Activated CD4-positive, alpha-beta T cell treated with anti-CD3 and anti-CD28 coated beads, Interleukin-2, Interleukin-4, amounts not matched to agents 100 ng/mL and 50 ng/mL, durations not matched to agents 16 hours and 8 hours (primary cell): Measurements from ENCODE around the gene CAMK2D.
A peak's percentile ranks its signal among the peaks of the same experiment; 100 is the strongest.
"Not testable (repeated sequence)": the region's sequence is repeated elsewhere in the genome, so short reads cannot be mapped to it uniquely, and the experiment has no call there.

ENCODE experiments used
- DNase-seq: peaks from one replicate; pipeline ENCODE4 v3.0.0-alpha.2; 2020; ENCODE audit warnings: low spot score

CAMK2D gene

GRCh38 chr4:113730467-113731216 is 30.9 kb downstream of the CAMK2D start:
- peak; percentile 36 for DNase-seq

- no peak for DNase-seq
Observed at GRCh38 chr4:113727802-113728201, 33.7 kb downstream of the CAMK2D start.

GRCh38 chr4:113725963-113726362 is 35.6 kb downstream of the CAMK2D start:
- no peak for DNase-seq

GRCh38 chr4:113718252-113718651 is 43.3 kb downstream of the CAMK2D start:
- DNase-seq = no peak

- no peak for DNase-seq
Observed at GRCh38 chr4:113711883-113712662, 49.5 kb downstream of the CAMK2D start.

GRCh38 chr4:113708250-113708649 is 53.3 kb downstream of the CAMK2D start:
- DNase-seq = no peak

- no peak for DNase-seq
Observed at GRCh38 chr4:113707048-113707447, 54.5 kb downstream of the CAMK2D start.

- not testable (repeated sequence) for DNase-seq
Observed at GRCh38 chr4:113705097-113705496, 56.4 kb downstream of the CAMK2D start.

- peak; percentile 12 for DNase-seq
Observed at GRCh38 chr4:113702596-113702995, 58.9 kb downstream of the CAMK2D start.

GRCh38 chr4:113701169-113701568 is 60.4 kb downstream of the CAMK2D start:
- no peak for DNase-seq

GRCh38 chr4:113700602-113701150 is 60.9 kb downstream of the CAMK2D start:
- no peak for DNase-seq

- no peak for DNase-seq
Observed at GRCh38 chr4:113699772-113700171, 61.8 kb downstream of the CAMK2D start.

- no peak for DNase-seq
Observed at GRCh38 chr4:113697429-113697828, 64.1 kb downstream of the CAMK2D start.

GRCh38 chr4:113695328-113696169 is 66.0 kb downstream of the CAMK2D start:
- DNase-seq = no peak

GRCh38 chr4:113694008-113694407 is 67.5 kb downstream of the CAMK2D start:
- DNase-seq = no peak

- DNase-seq = no peak
Observed at GRCh38 chr4:113692809-113693411, 68.6 kb downstream of the CAMK2D start.

- no peak for DNase-seq
Observed at GRCh38 chr4:113691676-113692075, 69.9 kb downstream of the CAMK2D start.

GRCh38 chr4:113689394-113689793 is 72.1 kb downstream of the CAMK2D start:
- DNase-seq = no peak

GRCh38 chr4:113687067-113687718 is 74.3 kb downstream of the CAMK2D start:
- peak; percentile 36 for DNase-seq

- DNase-seq = not testable (repeated sequence)
Observed at GRCh38 chr4:113685157-113685556, 76.4 kb downstream of the CAMK2D start.

GRCh38 chr4:113684534-113685091 is 76.9 kb downstream of the CAMK2D start:
- DNase-seq = peak; percentile 82
